ENCODE results near the gene WNT3A.

WNT3A gene

GRCh38 chr1:228070173-228070572 is 63.4 kb downstream of the WNT3A start:
- no peaks in the 10 kb centered on the region for H3K36me3 ChIP-seq (ENCODE audit: control insufficient read depth in 2 of 2, insufficient read depth in 1 of 2, low read length in 2 of 2)
- H3K27ac ChIP-seq (ENCODE audit: extremely low read depth, low read depth, low read length) = no peak overlapping the region
- no peaks in the 10 kb centered on the region for H3K4me1 ChIP-seq (ENCODE audit: control insufficient read depth, insufficient read depth, low read length)
- H3K9me3 ChIP-seq (ENCODE audit: control insufficient read depth, insufficient read depth, low read depth, low read length) = no peaks in the 10 kb centered on the region
- POLR2A ChIA-PET = no interaction called here
- CTCF ChIA-PET = no interaction called here
- no peak overlapping the region for H3K4me3 ChIP-seq (ENCODE audit: low read depth, low read length)
- TF ChIP-seq PBX3 (CRISPR knock-in tag; IDR thresholded peaks at IDR 0.05) (no peak), GLI4 (tag by site-specific recombination; IDR thresholded peaks at IDR 0.05) (no peak), ZNF580 (tag by site-specific recombination; IDR thresholded peaks at IDR 0.05) (no peak), PRDM1 (tag by site-specific recombination; IDR thresholded peaks at IDR 0.05) (peak; percentile 15; the same call in 1 of the 2 replicates), ZNF670 (tag by site-specific recombination; IDR thresholded peaks at IDR 0.05; ENCODE audit: low read depth) (no peak), ZFHX2 (tag by site-specific recombination; conservative IDR thresholded peaks at IDR 0.05) (peak; percentile 53), SP7 (tag by site-specific recombination; IDR thresholded peaks at IDR 0.05) (no peak), ZNF521 (tag by site-specific recombination; IDR thresholded peaks at IDR 0.05) (no peak), EGR2 (tag by site-specific recombination; IDR thresholded peaks at IDR 0.05; ENCODE audit: low read depth) (peak; percentile 74; the same call in 1 of the 2 replicates)

- POLR2A ChIA-PET = no interaction called here
- no peak overlapping the region for H3K4me3 ChIP-seq (ENCODE audit: low read depth, low read length)
- H3K27ac ChIP-seq (ENCODE audit: extremely low read depth, low read depth, low read length) = no peak overlapping the region
- CTCF ChIA-PET = no interaction called here
- no peaks in the 10 kb centered on the region for H3K36me3 ChIP-seq (ENCODE audit: control insufficient read depth in 2 of 2, insufficient read depth in 1 of 2, low read length in 2 of 2)
- H3K4me1 ChIP-seq (ENCODE audit: control insufficient read depth, insufficient read depth, low read length) = no peaks in the 10 kb centered on the region
- no peaks in the 10 kb centered on the region for H3K9me3 ChIP-seq (ENCODE audit: control insufficient read depth, insufficient read depth, low read depth, low read length)
- TF ChIP-seq PRDM6 (tag by site-specific recombination; IDR thresholded peaks at IDR 0.05) (no peak), ZBTB10 (tag by site-specific recombination; IDR thresholded peaks at IDR 0.05) (peak; percentile 37; the same call in 1 of the 2 replicates), ZNF148 (tag by site-specific recombination; IDR thresholded peaks at IDR 0.05; ENCODE audit: borderline replicate concordance) (peak; percentile 24; the same call in 1 of the 2 replicates), ZNF311 (tag by site-specific recombination; IDR thresholded peaks at IDR 0.05; ENCODE audit: borderline replicate concordance) (no peak), ZFP41 (tag by site-specific recombination; IDR thresholded peaks at IDR 0.05; ENCODE audit: borderline replicate concordance) (no peak), ZNF266 (tag by site-specific recombination; IDR thresholded peaks at IDR 0.05; ENCODE audit: low read depth) (no peak), ZNF157 (tag by site-specific recombination; IDR thresholded peaks at IDR 0.05) (0 out of 2 replicates have a peak, but pooled peaks have one; percentile 17), ZNF785 (tag by site-specific recombination; IDR thresholded peaks at IDR 0.05) (0 out of 2 replicates have a peak, but pooled peaks have one; percentile 9), ZNF670 (tag by site-specific recombination; IDR thresholded peaks at IDR 0.05; ENCODE audit: low read depth) (no peak), ZNF362 (tag by site-specific recombination; IDR thresholded peaks at IDR 0.05) (no peak), ZNF660 (tag by site-specific recombination; IDR thresholded peaks at IDR 0.05) (no peak), RBAK (tag by site-specific recombination; IDR thresholded peaks at IDR 0.05) (no peak), ZNF335 (tag by site-specific recombination; conservative IDR thresholded peaks at IDR 0.05) (no peak), ZNF629 (tag by site-specific recombination; IDR thresholded peaks at IDR 0.05) (no peak), EGR2 (tag by site-specific recombination; IDR thresholded peaks at IDR 0.05; ENCODE audit: low read depth) (peak; percentile 73), ATF2 (tag by site-specific recombination; IDR thresholded peaks at IDR 0.05; ENCODE audit: low read depth) (no peak), ZNF19 (tag by site-specific recombination; IDR thresholded peaks at IDR 0.05; ENCODE audit: low read depth) (no peak)
Measured at GRCh38 chr1:228070851-228071250, 64.1 kb downstream of the WNT3A start.
